Adipocyte (in vitro differentiated cells): Measurements from ENCODE around the gene KTN1.
A peak's percentile ranks its signal among the peaks of the same experiment; 100 is the strongest.

Experiments used
- DNase-seq: peaks from one replicate; pipeline ENCODE4 v3.0.0-alpha.2; 2015; ENCODE audit warnings: low read depth
- H3K27me3 ChIP-seq: replicated peaks from 2 replicates; pipeline ENCODE4 v1.7.0; 2013; ENCODE audit warnings: mild to moderate bottlenecking, low read length, moderate library complexity; ENCODE audit not compliant: control insufficient read depth, insufficient read depth
- H3K36me3 ChIP-seq: 2 replicates; pipeline ENCODE4 v1.7.0; 2013; ENCODE audit warnings: low read length, mild to moderate bottlenecking, moderate library complexity; ENCODE audit not compliant: control insufficient read depth, insufficient read depth, severe bottlenecking
- H3K4me1 ChIP-seq: 2 replicates; pipeline ENCODE4 v1.7.0; 2013; ENCODE audit warnings: mild to moderate bottlenecking, low read length, moderate library complexity; ENCODE audit not compliant: control insufficient read depth, insufficient read depth
- H3K4me3 ChIP-seq: 2 replicates; pipeline ENCODE4 v1.7.0; 2013; ENCODE audit warnings: mild to moderate bottlenecking, low read length, moderate library complexity
- H3K9ac ChIP-seq: 2 replicates; pipeline ENCODE4 v1.7.0; 2013; ENCODE audit warnings: mild to moderate bottlenecking, low read length, moderate library complexity
- H3K9me3 ChIP-seq: 2 replicates; pipeline ENCODE4 v1.7.0; 2013; ENCODE audit warnings: mild to moderate bottlenecking, low read length, moderate library complexity; ENCODE audit not compliant: control insufficient read depth

KTN1 gene

DNA sequence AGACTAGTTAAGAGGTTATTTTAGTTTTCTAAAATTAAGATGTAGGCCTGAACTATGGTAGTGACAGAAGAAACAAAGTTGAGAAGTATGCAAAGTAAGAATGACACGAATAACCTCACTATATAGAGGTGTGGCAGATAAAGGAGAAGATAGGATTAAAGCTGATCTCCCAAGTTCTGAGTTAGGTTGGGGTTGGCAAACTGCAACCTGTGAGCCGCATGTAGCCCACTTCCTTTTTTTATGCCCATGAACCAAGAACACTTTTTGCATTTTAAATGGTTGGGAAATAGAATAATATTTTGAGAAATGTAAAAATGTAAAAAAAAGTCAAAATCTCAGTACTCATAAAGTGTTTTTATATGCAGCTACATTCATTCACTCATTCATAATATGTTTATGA lies 34.3 kb downstream of the KTN1 start:
- H3K4me3 ChIP-seq: no peak overlapping the region
- H3K9ac ChIP-seq: no peak overlapping the region
- peaks cover 10% of the 10 kb centered on the region for H3K4me1 ChIP-seq
- DNase-seq: no peak
- no peaks in the 10 kb centered on the region for H3K9me3 ChIP-seq
- H3K36me3 ChIP-seq: peaks cover 36% of the 10 kb centered on the region
- no peaks in the 10 kb centered on the region for H3K27me3 ChIP-seq

DNA sequence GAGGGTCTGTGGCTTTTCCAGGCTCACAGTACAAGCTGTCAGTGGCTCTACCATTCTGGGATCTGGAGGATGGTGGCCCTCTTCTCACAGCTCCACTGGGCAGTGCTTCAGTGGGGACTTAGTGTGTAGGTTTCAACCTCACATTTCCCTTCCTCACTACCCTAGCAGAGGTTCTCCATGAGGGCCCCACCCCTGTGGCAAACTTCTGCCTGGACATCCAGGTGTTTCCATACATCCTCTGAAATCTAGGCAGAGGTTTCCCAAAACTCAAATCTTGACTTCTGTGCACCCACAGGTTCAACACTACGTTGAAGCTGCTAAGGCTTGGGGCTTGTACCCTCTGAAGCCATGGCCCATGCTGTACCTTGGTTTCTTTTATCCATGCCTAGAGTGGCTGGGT lies 40.3 kb downstream of the KTN1 start:
- DNase-seq: no peak
- peaks cover 58% of the 10 kb centered on the region for H3K36me3 ChIP-seq

DNA sequence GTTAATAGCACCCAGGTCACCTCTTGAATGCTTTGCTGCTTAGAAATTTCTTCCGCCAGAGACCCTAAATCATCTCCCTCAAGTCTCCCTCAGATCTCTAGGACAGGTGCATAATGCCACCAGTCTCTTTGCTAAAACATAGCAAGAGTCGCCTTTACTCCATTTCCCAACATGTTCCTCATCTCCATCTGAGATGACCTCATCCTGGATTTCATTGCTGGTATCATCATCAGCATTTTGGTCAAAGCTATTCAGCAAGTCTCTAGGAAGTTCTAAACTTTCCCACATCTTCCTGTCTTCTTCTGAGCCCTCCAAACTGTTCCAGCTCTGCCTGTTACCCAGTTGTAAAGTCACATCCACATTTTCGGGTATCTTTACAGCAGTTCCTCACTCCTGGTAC lies 41.0 kb downstream of the KTN1 start:
- Histone ChIP-seq H3K9me3 (no peaks in the 10 kb centered on the region), H3K4me3 (no peak overlapping the region), H3K4me1 (peaks cover 25% of the 10 kb centered on the region), H3K27me3 (no peaks in the 10 kb centered on the region), H3K36me3 (peaks cover 58% of the 10 kb centered on the region), H3K9ac (no peak overlapping the region)
- DNase-seq: no peak

More for the DNA sequence above, 40.3 kb downstream of the KTN1 start:
- Histone ChIP-seq H3K9ac (no peak overlapping the region), H3K27me3 (no peaks in the 10 kb centered on the region), H3K4me1 (peaks cover 18% of the 10 kb centered on the region), H3K9me3 (no peaks in the 10 kb centered on the region), H3K4me3 (no peak overlapping the region)

DNA sequence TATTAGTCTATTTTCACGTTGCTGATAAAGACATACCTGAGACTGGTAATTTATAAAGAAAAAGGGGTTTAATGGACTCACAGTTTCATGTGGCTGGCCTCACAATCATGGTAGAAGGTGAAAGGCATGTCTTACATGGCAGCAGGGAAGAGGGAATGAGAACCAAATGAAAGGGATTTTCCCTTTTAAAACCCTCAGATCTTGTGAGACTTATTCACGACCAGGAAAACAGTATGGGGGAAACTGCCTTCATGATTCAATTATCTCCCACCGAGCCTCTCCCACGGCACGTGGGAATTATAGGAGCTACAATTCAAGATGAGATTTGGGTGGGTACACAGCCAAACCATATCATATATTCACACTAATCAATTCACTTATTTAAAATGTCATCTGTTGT lies 41.4 kb downstream of the KTN1 start:
- H3K4me1 ChIP-seq: peaks cover 29% of the 10 kb centered on the region
- H3K36me3 ChIP-seq: peaks cover 56% of the 10 kb centered on the region
- no peak for DNase-seq
- no peaks in the 10 kb centered on the region for H3K27me3 ChIP-seq
- H3K9me3 ChIP-seq: no peaks in the 10 kb centered on the region
- H3K9ac ChIP-seq: no peak overlapping the region
- H3K4me3 ChIP-seq: no peak overlapping the region

DNA sequence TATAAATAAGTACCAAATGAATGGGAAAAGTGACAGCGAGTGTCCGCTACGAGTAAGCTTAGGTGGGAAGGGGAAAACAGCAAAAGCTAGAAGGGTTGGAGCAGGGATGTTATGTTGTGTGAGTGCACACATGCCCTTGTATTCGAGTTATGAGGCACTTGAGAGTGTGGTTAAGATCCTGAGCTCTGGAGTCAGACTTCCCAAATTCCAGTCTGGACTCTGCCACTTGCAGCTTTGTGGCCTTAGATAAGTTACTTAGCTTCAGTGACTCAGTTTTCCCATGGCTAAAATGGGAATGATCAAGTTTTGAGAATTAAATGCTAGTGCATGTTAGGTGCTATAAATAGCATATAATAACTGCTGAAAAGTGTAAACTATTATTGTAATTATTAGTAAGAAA lies 44.9 kb downstream of the KTN1 start:
- DNase-seq: no peak
- Histone ChIP-seq H3K9ac (no peak overlapping the region), H3K4me3 (no peak overlapping the region), H3K4me1 (peaks cover 36% of the 10 kb centered on the region), H3K36me3 (peaks cover 42% of the 10 kb centered on the region), H3K9me3 (no peaks in the 10 kb centered on the region), H3K27me3 (no peaks in the 10 kb centered on the region)

DNA sequence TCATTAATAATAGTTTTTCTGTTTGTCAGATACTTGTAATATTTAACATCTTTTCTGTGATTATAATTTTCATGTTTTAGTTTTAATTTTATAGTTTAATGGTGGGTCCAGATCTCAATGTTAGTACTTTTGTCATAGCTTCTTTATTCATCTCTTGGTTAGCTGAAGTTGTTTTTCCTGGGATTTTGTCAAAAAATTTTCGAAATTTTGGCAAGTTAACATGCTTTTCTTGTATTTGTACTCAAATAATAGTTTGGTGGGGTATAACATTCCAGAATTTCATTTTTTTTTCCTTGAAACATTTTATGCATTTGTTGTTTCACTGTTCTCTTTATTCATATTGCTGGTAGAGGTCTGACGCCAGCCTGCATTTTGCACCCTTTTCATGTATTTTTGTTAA lies 45.5 kb downstream of the KTN1 start:
- H3K9me3 ChIP-seq: no peaks in the 10 kb centered on the region
- no peaks in the 10 kb centered on the region for H3K27me3 ChIP-seq
- peak overlapping the region; percentile 63 for H3K4me3 ChIP-seq
- H3K4me1 ChIP-seq: peaks cover 36% of the 10 kb centered on the region
- peak; percentile 33 for DNase-seq
- H3K36me3 ChIP-seq: peaks cover 42% of the 10 kb centered on the region
- H3K9ac ChIP-seq: no peak overlapping the region

DNA sequence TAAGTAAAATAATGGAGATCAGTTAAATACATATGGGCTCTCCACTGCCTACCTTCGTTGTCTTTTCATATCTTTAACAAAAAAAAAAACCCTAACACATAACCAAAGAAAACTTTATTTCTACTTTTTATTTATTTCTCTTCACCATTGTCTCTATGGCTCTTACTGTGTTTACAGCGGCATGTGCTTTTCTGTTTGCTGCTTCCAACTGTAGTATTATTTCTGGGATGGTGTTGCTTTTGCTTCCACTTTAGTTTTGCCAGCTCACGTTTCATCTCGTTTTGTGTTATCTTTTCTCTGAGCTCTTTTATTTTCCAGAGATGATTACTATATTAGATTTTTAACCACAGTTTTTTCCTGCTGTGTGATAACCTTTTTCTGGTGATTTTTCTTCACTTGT lies 46.1 kb downstream of the KTN1 start:
- Histone ChIP-seq H3K36me3 (peaks cover 41% of the 10 kb centered on the region), H3K9ac (peak overlapping the region; percentile 24), H3K27me3 (no peaks in the 10 kb centered on the region), H3K4me3 (peak overlapping the region; percentile 63), H3K4me1 (peaks cover 36% of the 10 kb centered on the region), H3K9me3 (no peaks in the 10 kb centered on the region)
- no peak for DNase-seq

DNA sequence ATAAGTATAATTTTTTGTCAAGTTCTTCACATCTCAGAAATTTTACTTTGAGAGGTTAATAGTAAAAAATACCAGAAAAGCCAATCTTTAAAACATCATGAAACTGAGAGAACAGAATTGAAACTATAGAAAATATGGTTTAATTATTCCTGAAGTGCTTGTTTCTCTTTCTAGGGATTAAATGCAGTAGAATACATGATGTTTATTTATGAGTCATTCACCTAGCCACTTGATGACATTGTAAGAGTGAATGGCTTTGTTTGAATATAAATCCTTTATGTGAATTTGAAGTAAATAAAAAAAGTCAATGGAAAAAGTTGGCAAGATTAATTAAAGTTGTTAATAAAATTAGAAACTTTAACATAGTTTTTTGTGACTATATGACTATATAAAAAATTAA lies 48.4 kb downstream of the KTN1 start:
- Histone ChIP-seq H3K9ac (no peak overlapping the region), H3K36me3 (peaks cover 48% of the 10 kb centered on the region), H3K4me3 (no peak overlapping the region), H3K9me3 (no peaks in the 10 kb centered on the region), H3K4me1 (peaks cover 36% of the 10 kb centered on the region), H3K27me3 (no peaks in the 10 kb centered on the region)
- no peak for DNase-seq

DNA sequence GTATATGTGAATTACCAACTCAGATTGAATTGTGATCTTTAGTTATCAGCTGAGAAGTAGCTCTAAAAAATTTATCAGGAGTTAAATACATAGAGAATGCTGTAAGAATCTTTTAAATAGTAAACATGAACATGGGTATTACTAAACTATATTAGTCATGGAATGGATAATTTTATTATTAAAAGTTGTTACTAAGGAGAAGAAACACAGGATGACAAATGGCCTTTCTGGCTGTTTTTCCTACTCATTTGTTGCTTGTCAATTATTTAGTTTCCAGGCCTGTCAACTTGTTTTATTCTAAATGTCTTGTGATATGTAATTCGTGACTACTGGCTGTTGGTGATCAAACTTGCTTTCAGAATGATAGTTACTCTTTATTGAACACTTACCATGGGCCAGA lies 58.7 kb downstream of the KTN1 start:
- H3K36me3 ChIP-seq: peaks cover 82% of the 10 kb centered on the region

DNA sequence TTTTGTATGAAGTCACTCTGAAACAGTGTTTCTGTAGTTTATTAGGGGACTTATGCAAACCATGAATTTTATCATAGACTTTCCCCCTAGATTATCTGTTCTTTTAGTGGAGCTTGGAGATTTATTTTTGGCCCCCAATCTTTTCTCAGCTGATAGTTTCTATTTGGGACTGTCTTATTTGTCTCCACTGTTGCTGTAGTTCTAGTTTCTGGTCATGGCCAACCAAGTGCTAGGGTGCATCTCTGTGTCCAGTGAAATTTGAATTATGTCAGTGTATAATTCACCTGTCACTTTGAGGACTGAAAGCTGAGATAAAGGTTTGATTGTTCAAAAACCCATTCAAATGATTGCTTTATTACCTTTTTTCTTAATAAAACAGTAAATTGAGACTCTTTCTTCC lies 61.3 kb downstream of the KTN1 start:
- Histone ChIP-seq H3K9ac (no peak overlapping the region), H3K4me3 (no peak overlapping the region), H3K27me3 (no peaks in the 10 kb centered on the region), H3K9me3 (peaks cover 4% of the 10 kb centered on the region), H3K36me3 (peaks cover 70% of the 10 kb centered on the region), H3K4me1 (peaks cover 17% of the 10 kb centered on the region)
- no peak for DNase-seq

More for the DNA sequence above, 58.7 kb downstream of the KTN1 start:
- no peaks in the 10 kb centered on the region for H3K27me3 ChIP-seq
- peaks cover 6% of the 10 kb centered on the region for H3K4me1 ChIP-seq
- H3K9me3 ChIP-seq: no peaks in the 10 kb centered on the region
- no peak overlapping the region for H3K9ac ChIP-seq
- no peak for DNase-seq
- no peak overlapping the region for H3K4me3 ChIP-seq

DNA sequence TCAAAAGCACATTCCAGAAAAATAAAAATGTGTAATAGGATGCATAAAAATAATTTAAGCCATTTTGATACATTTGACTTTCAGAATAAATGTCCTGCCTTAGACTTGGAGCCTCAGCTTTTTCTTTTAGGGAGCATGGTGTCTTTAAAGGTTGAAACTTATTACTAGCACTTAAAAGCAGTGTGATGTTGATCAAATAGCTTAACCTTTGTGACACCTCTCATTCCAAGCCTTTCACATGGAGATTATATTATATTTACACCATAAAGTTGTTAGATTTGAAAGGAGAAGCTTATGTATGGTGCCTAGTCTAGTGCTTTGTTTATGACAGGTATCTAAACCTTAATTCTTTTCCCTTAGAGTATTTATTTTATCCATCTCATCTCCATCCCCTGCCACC lies 61.9 kb downstream of the KTN1 start:
- Histone ChIP-seq H3K27me3 (no peaks in the 10 kb centered on the region), H3K4me3 (no peak overlapping the region), H3K4me1 (peaks cover 17% of the 10 kb centered on the region), H3K9ac (no peak overlapping the region), H3K9me3 (peaks cover 4% of the 10 kb centered on the region), H3K36me3 (peaks cover 65% of the 10 kb centered on the region)
- DNase-seq: no peak

DNA sequence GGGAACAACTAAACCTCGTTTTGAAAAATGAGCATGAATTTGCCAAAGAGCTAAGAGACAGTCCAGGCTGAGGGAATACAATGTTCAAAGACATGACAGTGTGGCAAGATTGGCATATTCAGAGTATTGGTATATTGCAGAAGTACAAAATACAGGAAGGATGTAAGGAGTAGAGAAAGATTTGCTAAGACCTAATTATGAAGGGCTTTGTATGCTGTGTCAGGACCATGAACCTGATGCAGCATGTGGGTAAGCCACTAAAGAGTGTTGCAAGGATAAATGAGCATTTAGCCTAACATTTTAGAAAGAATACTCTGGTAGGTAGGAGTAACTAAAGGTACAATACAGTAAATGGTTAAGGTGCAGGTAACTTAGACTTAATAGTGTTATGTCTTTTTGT lies 65.1 kb downstream of the KTN1 start:
- Histone ChIP-seq H3K4me3 (no peak overlapping the region), H3K36me3 (peaks cover 68% of the 10 kb centered on the region), H3K4me1 (peaks cover 10% of the 10 kb centered on the region), H3K9ac (no peak overlapping the region), H3K27me3 (no peaks in the 10 kb centered on the region), H3K9me3 (peaks cover 4% of the 10 kb centered on the region)
- DNase-seq: no peak
